Omental fat pad (tissue), 4 donors: Measurements from ENCODE around the gene RCOR2. TPM values are rescaled to one million over a fixed set of nuclear protein-coding genes. Genes with fewer than 3 reads are reported as not detected.

Experiments used
- ATAC-seq: fragments of 150-250 bp; one replicate; pipeline ENCODE4 v1.9.1; 2016; ENCODE audit warnings: mild to moderate bottlenecking, moderate library complexity; ENCODE audit not compliant: low FRiP score
- DNase-seq: peaks from one replicate; pipeline ENCODE4 v3.0.0-alpha.2; 2019; ENCODE audit warnings: low spot score
- CTCF ChIP-seq, 3 donors: fragments of 450-650 bp; IDR thresholded peaks; one replicate each; pipeline ENCODE4 v1.5.1; 2016 to 2017; ENCODE audit warnings: antibody characterized with exemption in 3 of 3, mild to moderate bottlenecking in 3 of 3, moderate library complexity in 2 of 3
- total RNA-seq, 4 donors: library from RNA; depleted of rRNA; stranded (reverse); fragments of >200 nt; gene quantifications; one replicate each; pipeline ENCODE4 v1.1.0, GENCODE V29; 2016

The RCOR2 gene
- total RNA-seq, 4 donors from 2014 or later = 0.32 TPM; not detected in 3

DNA sequence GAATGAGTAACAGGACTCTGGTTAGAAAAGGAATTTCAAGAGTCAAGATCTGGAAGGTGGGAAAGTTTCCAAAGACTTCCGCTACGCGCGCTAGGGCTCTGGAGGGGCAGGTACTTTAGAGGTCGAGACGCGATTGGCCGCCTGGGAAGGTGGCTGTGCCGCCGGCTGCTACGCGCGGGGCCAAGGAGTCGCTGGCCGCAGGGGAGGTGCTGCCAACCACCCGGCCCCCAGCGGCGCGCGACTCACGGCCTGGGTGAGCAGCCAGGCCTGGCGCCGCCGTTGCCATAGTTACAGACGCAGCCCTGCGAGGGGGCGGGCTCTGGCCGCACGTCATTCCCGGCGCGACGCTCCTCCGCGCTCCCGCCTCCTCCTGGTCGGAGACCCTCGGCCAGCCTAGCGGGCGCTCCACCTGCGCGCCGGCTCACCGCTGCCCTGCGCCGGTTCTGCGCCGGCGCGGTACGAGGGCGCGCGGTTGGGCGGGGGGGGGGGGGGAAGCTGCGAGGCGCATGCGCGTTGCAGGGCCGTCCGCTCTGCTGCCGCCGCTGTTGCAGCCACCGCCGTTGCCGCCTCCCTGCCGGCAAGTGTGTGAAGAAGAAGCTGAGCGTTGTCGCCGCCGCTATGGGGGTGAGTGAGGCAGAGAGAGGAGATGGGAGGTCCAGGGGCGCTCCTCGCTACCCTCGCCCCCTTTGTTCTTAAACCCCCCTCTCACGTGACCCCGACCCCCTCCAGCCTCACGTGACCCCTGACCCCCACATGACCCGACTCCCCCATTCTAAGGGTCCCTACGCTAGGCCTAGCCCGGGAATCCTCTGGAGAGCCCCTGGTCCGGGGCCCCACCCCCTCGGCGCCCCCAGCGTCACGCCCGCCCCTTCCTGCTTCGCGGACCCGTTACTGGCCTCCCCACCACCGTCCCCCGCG lies 21.8 kb upstream of the RCOR2 start, which contains the start of gene NAA40:
Gene NAA40, plus strand, starts transcription at position 524 of the 918 bp plus-strand sequence. Its CDS starts 95 bp downstream, at position 619.
- DNase-seq (peak; percentile 65), ATAC-seq (peak; percentile 98)
- TF ChIP-seq CTCF (IDR thresholded peaks at IDR 0.05) = no peak

GRCh38 chr11:63937713-63938478 lies 20.9 kb upstream of the RCOR2 start:
- DNase-seq (no peak), ATAC-seq (peak; percentile 19)
- no peak for TF ChIP-seq CTCF (IDR thresholded peaks at IDR 0.05)

- no peak for TF ChIP-seq CTCF (IDR thresholded peaks at IDR 0.05)
- ATAC-seq (no peak), DNase-seq (no peak)
These were observed 16.5 kb upstream of the RCOR2 start for GRCh38 chr11:63933459-63933858.

- no peak for ATAC-seq
- TF ChIP-seq CTCF (IDR thresholded peaks at IDR 0.05) = no peak
- no peak for DNase-seq
These were observed 14.9 kb upstream of the RCOR2 start for GRCh38 chr11:63931876-63932275.

- ATAC-seq = no peak
- no peak for TF ChIP-seq CTCF (IDR thresholded peaks at IDR 0.05)
- DNase-seq = no peak
These were observed 14.1 kb upstream of the RCOR2 start for GRCh38 chr11:63931045-63931444.

DNA sequence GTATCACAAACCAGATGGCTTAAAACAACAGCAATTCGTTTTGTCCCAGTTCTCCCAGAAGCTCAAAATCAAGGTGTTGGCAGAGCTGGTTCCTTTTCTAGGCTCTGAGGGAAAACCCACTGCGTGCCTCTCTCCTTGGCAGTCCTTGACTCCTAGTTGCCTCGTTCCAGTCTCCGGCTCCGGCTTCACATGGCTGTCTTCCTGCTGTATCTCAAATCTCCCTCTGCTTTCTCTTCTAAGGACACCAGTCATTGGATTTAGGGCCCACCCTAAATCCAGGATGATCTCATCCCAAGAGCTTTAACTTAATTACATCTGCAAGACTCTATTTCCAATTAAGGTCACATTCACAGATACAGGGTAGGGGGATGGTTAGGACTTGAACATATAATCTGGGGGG lies 12.7 kb upstream of the RCOR2 start:
- ATAC-seq = no peak
- TF ChIP-seq CTCF (IDR thresholded peaks at IDR 0.05) = no peak
- no peak for DNase-seq
